Melanocyte of skin (primary cell): ENCODE results near the gene RPL27. TPM values are rescaled to one million over a fixed set of nuclear protein-coding genes. Genes with fewer than 3 reads are reported as not detected.

Experiments
- small RNA-seq, 2 donors: library from RNA; depleted of rRNA; stranded (forward); fragments of <200 nt; gene quantifications; one replicate each; pipeline ENCODE3, GENCODE V24; 2012
- total RNA-seq, 2 donors: library from RNA; depleted of rRNA; stranded (reverse); fragments of >200 nt; gene quantifications; 2 replicates each; pipeline ENCODE4 v1.2.3, GENCODE V29; 2012

Gene RPL27
- 1,000 to 10,000 TPM in 1 of 2 donors, 100 to 1,000 TPM in 1; 783 to 1,366 TPM for total RNA-seq

GRCh38 chr17:42997984-42998938 is at the start of gene RPL27:
Gene RPL27 (plus strand): TSS chr17:42998419. CDS start chr17:42998751, 332 bp downstream.

GRCh38 chr17:42964161-42964932 is 33.9 kb upstream of the RPL27 start, which contains the start of gene AARSD1:
Gene AARSD1 (minus strand): TSS chr17:42964454. CDS start chr17:42964440, 14 bp downstream.

GRCh38 chr17:42979511-42980273 is 18.5 kb upstream of the RPL27 start, which contains the start of gene PTGES3L:
Gene PTGES3L (minus strand): TSS chr17:42980080. CDS start chr17:42980053, 27 bp downstream.

GRCh38 chr17:42980274-42980765 is 17.9 kb upstream of the RPL27 start, which contains the start of gene RUNDC1:
Gene RUNDC1 (plus strand): TSS chr17:42980565. CDS start chr17:42980577, 12 bp downstream.

GRCh38 chr17:43006639-43007551 is 8.7 kb downstream of the RPL27 start, which contains the start of gene IFI35:
Gene IFI35 (plus strand): TSS chr17:43006784. CDS start chr17:43006948, 164 bp downstream.

GRCh38 chr17:43021741-43022512 is 23.7 kb downstream of the RPL27 start, which contains the start of gene VAT1:
Gene VAT1 (minus strand): TSS chr17:43022385. CDS start chr17:43022322, 63 bp downstream.

GRCh38 chr17:43024407-43025289 is 26.4 kb downstream of the RPL27 start, which contains the start of gene RND2:
Gene RND2 (plus strand): TSS chr17:43025231. CDS start chr17:43025348, 117 bp downstream.

Small RNA genes lying within 50 kb of the gene (small RNA-seq; reads per million reads assigned to genes)
- 0.17 to 0.43 reads per million in 2 donors for gene AARSD1

Other genes with a start within 250 kb of the RPL27 start
- gene RAMP2, start 237.2 kb upstream of the RPL27 start, total RNA-seq: 1 to 10 TPM in 1 of 2 donors, under 1 TPM in 1; 0.67 to 1.0 TPM
- gene VPS25, start 225.0 kb upstream of the RPL27 start, total RNA-seq: 10 to 100 TPM; 63.3 to 73.3 TPM
- not detected for gene WNK4, start 217.8 kb upstream of the RPL27 start, total RNA-seq
- gene COA3, start 199.7 kb upstream of the RPL27 start, total RNA-seq: 10 to 100 TPM; 68.8 to 96.9 TPM
- under 1 TPM in 1 of 2 donors, not detected in 1; under 0.01 TPM for gene CNTD1, start 199.6 kb upstream of the RPL27 start, total RNA-seq
- gene BECN1, start 174.1 kb upstream of the RPL27 start, total RNA-seq: 10 to 100 TPM; 68.8 to 94.9 TPM
- gene PSME3, start 165.0 kb upstream of the RPL27 start, total RNA-seq: 100 to 1,000 TPM; 113 to 178 TPM
- gene AOC2, start 153.8 kb upstream of the RPL27 start, total RNA-seq: 1 to 10 TPM in 1 of 2 donors, under 1 TPM in 1; 1.00 to 1.0 TPM
- gene AOC3, start 147.2 kb upstream of the RPL27 start, total RNA-seq: under 1 TPM; under 0.01 TPM
- not detected for gene G6PC1, start 97.6 kb upstream of the RPL27 start, total RNA-seq
- gene AARSD1, start 34.0 kb upstream of the RPL27 start, total RNA-seq: 10 to 100 TPM; 12.4 to 12.7 TPM
- under 1 TPM; 0.33 to 0.34 TPM for gene PTGES3L, start 18.3 kb upstream of the RPL27 start, total RNA-seq
- 1 to 10 TPM; 7.6 to 8.0 TPM for gene RUNDC1, start 17.9 kb upstream of the RPL27 start, total RNA-seq
- 100 to 1,000 TPM; 167 to 255 TPM for gene IFI35, start 8.4 kb downstream of the RPL27 start, total RNA-seq
- 100 to 1,000 TPM; 400 to 703 TPM for gene VAT1, start 24.0 kb downstream of the RPL27 start, total RNA-seq
- under 1 TPM; 0.33 to 0.34 TPM for gene RND2, start 26.8 kb downstream of the RPL27 start, total RNA-seq
- gene BRCA1, start 126.9 kb downstream of the RPL27 start, total RNA-seq: 10 to 100 TPM; 30.6 to 46.6 TPM
- gene NBR1, start 172.8 kb downstream of the RPL27 start, total RNA-seq: 10 to 100 TPM; 72.9 to 93.6 TPM
- gene TMEM106A, start 213.5 kb downstream of the RPL27 start, total RNA-seq: 1 to 10 TPM; 2.7 to 4.1 TPM
- gene CCDC200, start 230.2 kb downstream of the RPL27 start, total RNA-seq: not detected
- not detected for gene RNU2-1, start 235.6 kb downstream of the RPL27 start, total RNA-seq